ENCODE measurements around the gene UBTD1.
"Not testable (repeated sequence)": the region's sequence is repeated elsewhere in the genome, so short reads cannot be mapped to it uniquely, and the experiment has no call there.

GRCh38 chr10:97555541-97555940 is 56.8 kb downstream of the UBTD1 start:
- not testable (repeated sequence) for TF ChIP-seq CTCF (optimal IDR thresholded peaks at IDR 0.05 in 1 of 3, IDR thresholded peaks at IDR 0.05 in 1 of 3, conservative IDR thresholded peaks at IDR 0.05 in 1 of 3; ENCODE audit: extremely low read depth in 1 of 3, insufficient read depth in 2 of 3, low read length in 3 of 3); EZH2 (IDR thresholded peaks at IDR 0.05; ENCODE audit: low read length)

All from keratinocyte (primary cell).